Activated B cell treated with CpG ODN at 0.5 μM for 24 hours (primary cell): ENCODE results near the gene SS18L1. TPM values are rescaled to one million over a fixed set of nuclear protein-coding genes. Genes with fewer than 3 reads are reported as not detected.
A peak's percentile ranks its signal among the peaks of the same experiment; 100 is the strongest.

ENCODE experiments used
- ATAC-seq: fragments of 200-7000 bp; cut with Tn5 transposase; one replicate; pipeline ENCODE4 v1.10.0; 2021; ENCODE audit warnings: low read depth, mild to moderate bottlenecking, moderate library complexity
- CTCF ChIA-PET: fragments of 350-600 bp; sonication (Branson Sonifier 250); formaldehyde crosslinking; loops from one replicate; lab custom pipeline; 2021; ENCODE audit warnings: antibody characterized with exemption; lab: Charles Lee
- POLR2A ChIA-PET: fragments of 350-600 bp; sonication (Branson Sonifier 250); formaldehyde crosslinking; loops from one replicate; lab custom pipeline; 2021; ENCODE audit warnings: antibody characterized with exemption; lab: Charles Lee
- DNase-seq: peaks from one replicate; pipeline ENCODE4 v3.0.0; 2022
- H3K27ac Mint-ChIP-seq: one replicate; pipeline ENCODE4 v1.8.0; 2020; ENCODE audit warnings: mixed read lengths
- H3K27me3 Mint-ChIP-seq: one replicate; pipeline ENCODE4 v1.8.0; 2021; ENCODE audit warnings: mixed read lengths
- H3K36me3 Mint-ChIP-seq: one replicate; pipeline ENCODE4 v1.8.0; 2021; ENCODE audit warnings: low read depth, mixed read lengths
- H3K4me1 Mint-ChIP-seq: one replicate; pipeline ENCODE4 v1.8.0; 2021; ENCODE audit warnings: mixed read lengths
- H3K4me3 Mint-ChIP-seq: one replicate; pipeline ENCODE4 v1.8.0; 2020; ENCODE audit warnings: mild to moderate bottlenecking, mixed read lengths
- H3K9me3 Mint-ChIP-seq: one replicate; pipeline ENCODE4 v1.8.0; 2020; ENCODE audit warnings: mixed read lengths
- intact Hi-C: fragments of 100-400 bp; cut with micrococcal nuclease; formaldehyde crosslinking; loops from one replicate; pipeline ENCODE4 v1.15.1; 2024
- total RNA-seq: library from RNA; stranded (reverse); gene quantifications from 2 replicates; pipeline ENCODE4 v1.2.3, GENCODE V29; 2022
- TF ChIP-seq, protein P1 (sequence below): fragments of 200-600 bp; IDR thresholded peaks from one replicate; pipeline ENCODE4 v1.8.0; 2022; ENCODE audit warnings: antibody characterized with exemption, mild to moderate bottlenecking

Gene SS18L1
- total RNA-seq, 1 donor from 2014 or later: 9.0 TPM

DNA sequence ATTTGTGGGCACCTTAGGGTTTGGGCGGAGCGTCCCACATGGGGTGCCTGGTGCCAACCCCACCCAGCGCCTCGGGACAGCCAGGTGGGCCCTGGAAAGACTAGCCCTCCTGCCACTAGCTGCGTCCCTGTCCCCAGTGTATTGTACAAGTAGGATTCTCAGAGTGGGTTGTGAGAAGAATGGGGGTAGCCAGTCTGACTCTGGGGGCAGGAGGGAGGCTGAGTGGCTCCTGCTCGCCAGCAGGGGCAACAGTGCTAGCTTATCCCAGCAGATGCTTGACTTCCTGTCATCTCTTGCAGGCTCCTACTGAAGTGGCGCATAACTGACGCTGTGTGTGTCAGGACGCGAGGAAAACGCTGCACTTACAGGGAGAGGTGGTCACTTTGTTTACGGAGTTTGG is 9.7 kb upstream of the SS18L1 start:
- ChIA-PET POLR2A (interaction anchor here (0.6 kb wide), 1 partner anchor 9 kb away, joined by 3 read pairs; the partner anchor contains the start of genes PSMA7 and SS18L1), CTCF (interaction anchor here (1.2 kb wide), 1 partner anchor 122 kb away, joined by 3 read pairs; no protein-coding TSS in a partner anchor)
- peaks cover 34% of the 10 kb centered on the region for H3K4me1 Mint-ChIP-seq
- no peaks in the 10 kb centered on the region for H3K9me3 Mint-ChIP-seq
- H3K27me3 Mint-ChIP-seq: no peaks in the 10 kb centered on the region
- intact Hi-C loops: no loop called here
- H3K4me3 Mint-ChIP-seq: no peak overlapping the region
- DNase-seq: no peak
- TF ChIP-seq, protein P1, sequence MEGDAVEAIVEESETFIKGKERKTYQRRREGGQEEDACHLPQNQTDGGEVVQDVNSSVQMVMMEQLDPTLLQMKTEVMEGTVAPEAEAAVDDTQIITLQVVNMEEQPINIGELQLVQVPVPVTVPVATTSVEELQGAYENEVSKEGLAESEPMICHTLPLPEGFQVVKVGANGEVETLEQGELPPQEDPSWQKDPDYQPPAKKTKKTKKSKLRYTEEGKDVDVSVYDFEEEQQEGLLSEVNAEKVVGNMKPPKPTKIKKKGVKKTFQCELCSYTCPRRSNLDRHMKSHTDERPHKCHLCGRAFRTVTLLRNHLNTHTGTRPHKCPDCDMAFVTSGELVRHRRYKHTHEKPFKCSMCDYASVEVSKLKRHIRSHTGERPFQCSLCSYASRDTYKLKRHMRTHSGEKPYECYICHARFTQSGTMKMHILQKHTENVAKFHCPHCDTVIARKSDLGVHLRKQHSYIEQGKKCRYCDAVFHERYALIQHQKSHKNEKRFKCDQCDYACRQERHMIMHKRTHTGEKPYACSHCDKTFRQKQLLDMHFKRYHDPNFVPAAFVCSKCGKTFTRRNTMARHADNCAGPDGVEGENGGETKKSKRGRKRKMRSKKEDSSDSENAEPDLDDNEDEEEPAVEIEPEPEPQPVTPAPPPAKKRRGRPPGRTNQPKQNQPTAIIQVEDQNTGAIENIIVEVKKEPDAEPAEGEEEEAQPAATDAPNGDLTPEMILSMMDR: no peak
- H3K36me3 Mint-ChIP-seq: peaks cover 91% of the 10 kb centered on the region
- no peak for ATAC-seq
- peak overlapping the region; percentile 37 for H3K27ac Mint-ChIP-seq

DNA sequence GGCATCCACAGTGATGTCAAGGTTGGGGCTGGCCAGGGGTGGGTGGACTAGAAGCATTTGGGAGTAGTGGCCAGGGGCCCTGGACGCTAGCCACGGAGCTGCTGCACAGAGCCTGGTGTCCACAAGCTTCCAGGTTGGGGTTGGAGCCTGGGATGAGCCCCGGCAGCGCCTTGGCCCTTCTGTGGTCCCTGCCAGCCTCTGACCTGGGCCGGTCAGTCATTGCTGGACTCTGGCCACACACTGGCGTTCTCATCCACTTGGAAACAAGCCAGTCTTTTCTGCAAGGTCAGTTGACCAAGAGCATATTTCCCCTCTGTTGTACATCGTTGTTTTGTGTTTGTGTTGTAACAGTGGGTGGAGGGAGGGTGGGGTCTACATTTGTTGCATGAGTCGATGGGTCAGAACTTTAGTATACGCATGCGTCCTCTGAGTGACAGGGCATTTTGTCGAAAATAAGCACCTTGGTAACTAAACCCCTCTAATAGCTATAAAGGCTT is 8.8 kb upstream of the SS18L1 start:
- ChIA-PET CTCF (interaction anchor here (1.0 to 4.1 kb wide), 4 partner anchors 15 to 124 kb away, joined by 3 to 46 read pairs (median 3); no protein-coding TSS in a partner anchor), POLR2A (interaction anchor here (1.4 to 1.9 kb wide), 2 partner anchors 14 to 68 kb away, joined by 4 to 6 read pairs; no protein-coding TSS in a partner anchor)
- DNase-seq (no peak), ATAC-seq (no peak)
- TF ChIP-seq, protein P1: no peak
- Mint-ChIP-seq H3K27ac (no peak overlapping the region), H3K36me3 (peaks cover 94% of the 10 kb centered on the region), H3K4me3 (no peak overlapping the region), H3K9me3 (no peaks in the 10 kb centered on the region), H3K27me3 (no peaks in the 10 kb centered on the region), H3K4me1 (peaks cover 28% of the 10 kb centered on the region)
- intact Hi-C loops: loop anchor here (5.0 kb wide), 1 partner anchor 107 kb away; no protein-coding TSS in a partner anchor

DNA sequence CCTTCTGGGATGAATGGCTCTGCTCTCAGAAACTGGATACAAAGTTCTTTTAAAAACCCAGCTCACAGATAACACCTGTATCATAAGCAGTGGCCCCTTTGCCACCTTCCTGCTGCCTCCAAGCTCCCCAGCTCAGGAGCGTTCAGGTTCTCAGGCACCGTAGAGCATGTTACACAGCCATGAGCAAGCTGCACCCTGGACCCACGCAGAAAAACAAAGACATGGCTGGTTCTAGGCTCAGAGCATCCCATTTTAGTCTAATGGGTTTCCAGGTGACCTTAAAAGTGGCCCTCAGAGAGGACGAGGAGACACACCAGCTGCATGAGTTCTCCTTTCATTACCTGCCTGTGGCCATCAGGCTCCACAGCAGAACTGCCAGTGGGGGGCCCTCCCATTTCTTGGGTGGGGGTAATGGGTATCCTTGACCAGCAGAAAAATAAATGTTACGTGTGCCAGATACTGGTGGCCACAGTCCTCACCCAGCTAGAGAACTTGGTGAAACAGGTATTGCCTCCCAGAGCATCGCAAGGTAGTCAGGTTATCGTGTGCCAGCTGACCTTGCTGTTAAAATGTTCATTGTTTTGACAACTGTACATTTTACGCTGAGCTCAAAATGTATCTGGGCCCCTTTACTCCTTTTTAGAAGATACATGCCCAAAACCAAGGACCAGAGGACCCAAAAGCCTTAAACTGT is 7.8 kb upstream of the SS18L1 start:
- Mint-ChIP-seq H3K9me3 (no peaks in the 10 kb centered on the region), H3K27ac (peak overlapping the region; percentile 24), H3K36me3 (peaks cover 95% of the 10 kb centered on the region), H3K4me1 (peaks cover 30% of the 10 kb centered on the region), H3K27me3 (no peaks in the 10 kb centered on the region), H3K4me3 (no peak overlapping the region)
- TF ChIP-seq, protein P1: no peak
- intact Hi-C loops: loop anchor here (5.0 kb wide), 1 partner anchor 108 kb away; no protein-coding TSS in a partner anchor
- ChIA-PET CTCF (interaction anchor here (1.0 to 4.1 kb wide), 6 partner anchors 9 to 151 kb away, joined by 3 to 46 read pairs (median 4); no protein-coding TSS in a partner anchor), POLR2A (interaction anchor here (1.2 to 1.9 kb wide), 4 partner anchors 10 to 69 kb away, joined by 4 to 12 read pairs (median 5); partner anchors contain the start of gene LSM14B)
- no peak for DNase-seq
- no peak for ATAC-seq

GRCh38 chr20:62136283-62137091 is 7.1 kb upstream of the SS18L1 start:
- peak; percentile 40 for DNase-seq
- POLR2A ChIA-PET: interaction anchor here (0.6 to 1.9 kb wide), 4 partner anchors 11 to 70 kb away, joined by 4 to 12 read pairs (median 6); partner anchors contain the start of gene LSM14B
- Mint-ChIP-seq H3K4me1 (peaks cover 37% of the 10 kb centered on the region), H3K27ac (no peak overlapping the region), H3K27me3 (no peaks in the 10 kb centered on the region), H3K36me3 (peaks cover 92% of the 10 kb centered on the region), H3K4me3 (no peak overlapping the region), H3K9me3 (no peaks in the 10 kb centered on the region)
- TF ChIP-seq, protein P1: no peak
- peak; percentile 80 for ATAC-seq
- intact Hi-C loops: loop anchor here (1.0 to 5.0 kb wide), 3 partner anchors 109 to 155 kb away; no protein-coding TSS in a partner anchor
- CTCF ChIA-PET: interaction anchor here (1.0 to 4.1 kb wide), 5 partner anchors 10 to 152 kb away, joined by 3 to 46 read pairs (median 4); no protein-coding TSS in a partner anchor
